CD4-positive, alpha-beta T cell (primary cell): ENCODE results near the gene STRN3. TPM values are rescaled to one million over a fixed set of nuclear protein-coding genes. Genes with fewer than 3 reads are reported as not detected.

Source experiments
- ATAC-seq: fragments of 200-7000 bp; cut with Tn5 transposase; one replicate; pipeline ENCODE4 v1.10.0; 2022; ENCODE audit warnings: mild to moderate bottlenecking; ENCODE audit not compliant: poor library complexity
- CTCF ChIA-PET: fragments of 350-600 bp; sonication (Branson Sonifier 250); formaldehyde crosslinking; loops from one replicate; lab custom pipeline; 2021; ENCODE audit warnings: antibody characterized with exemption, inconsistent platforms; lab: Charles Lee
- POLR2A ChIA-PET: fragments of 350-600 bp; sonication (Branson Sonifier 250); formaldehyde crosslinking; loops from one replicate; lab custom pipeline; 2021; ENCODE audit warnings: antibody characterized with exemption, inconsistent platforms; lab: Charles Lee
- DNase-seq, 14 experiments: peaks; one replicate each; pipeline ENCODE4 v3.0.0-alpha.2; 2013 to 2020; ENCODE audit warnings: mixed read lengths in 2 of 14
- H3K27ac ChIP-seq, 2 donors: one replicate each; pipeline versions ENCODE4 v1.5.1 to v1.7.0; 2013; ENCODE audit warnings: low read length in 2 of 2, low read depth in 1 of 2, mild to moderate bottlenecking in 1 of 2
- H3K27me3 ChIP-seq, 2 experiments: 1 replicate in 1 of 2; 2 replicates in 1 of 2; pipeline versions ENCODE4 v1.6.1 to v1.7.0; 2013; ENCODE audit warnings: low read length in 2 of 2, control low read depth in 1 of 2, mild to moderate bottlenecking in 1 of 2, moderate library complexity in 1 of 2; ENCODE audit not compliant: insufficient read depth in 2 of 2, control insufficient read depth in 1 of 2
- H3K36me3 ChIP-seq: one replicate; pipeline ENCODE4 v1.6.1; 2013; ENCODE audit warnings: low read length, control low read depth; ENCODE audit not compliant: insufficient read depth
- H3K4me1 ChIP-seq: one replicate; pipeline ENCODE4 v1.6.1; 2013; ENCODE audit warnings: low read length, control low read depth; ENCODE audit not compliant: insufficient read depth
- H3K4me3 ChIP-seq: one replicate; pipeline ENCODE4 v1.5.1; 2013; ENCODE audit warnings: mild to moderate bottlenecking, low read length, moderate library complexity
- H3K9me3 ChIP-seq, 2 experiments: 1 replicate in 1 of 2; 2 replicates in 1 of 2; pipeline versions ENCODE4 v1.6.1 to v1.7.0; 2013; ENCODE audit warnings: low read length in 2 of 2, mild to moderate bottlenecking in 2 of 2, control low read depth in 1 of 2, moderate library complexity in 1 of 2; ENCODE audit not compliant: control insufficient read depth in 1 of 2, insufficient read depth in 1 of 2
- H3K27ac Mint-ChIP-seq: one replicate; pipeline ENCODE4 v1.8.0; 2020; ENCODE audit warnings: mixed read lengths
- H3K27me3 Mint-ChIP-seq: one replicate; pipeline ENCODE4 v1.8.0; 2021; ENCODE audit warnings: mixed read lengths
- H3K36me3 Mint-ChIP-seq: one replicate; pipeline ENCODE4 v1.8.0; 2021; ENCODE audit warnings: low read depth, mixed read lengths
- H3K4me1 Mint-ChIP-seq: one replicate; pipeline ENCODE4 v1.8.0; 2021; ENCODE audit warnings: low read depth, mixed read lengths
- H3K4me3 Mint-ChIP-seq: one replicate; pipeline ENCODE4 v1.8.0; 2020; ENCODE audit warnings: mild to moderate bottlenecking, mixed read lengths
- H3K9me3 Mint-ChIP-seq: one replicate; pipeline ENCODE4 v1.8.0; 2020; ENCODE audit warnings: mixed read lengths
- intact Hi-C, 2 experiments: fragments of 100-400 bp; cut with DNase I in 1 of 2; cut with micrococcal nuclease in 1 of 2; formaldehyde crosslinking; loops; one replicate each; pipeline versions ENCODE4 v1.15.1 to v1.9.0; 2023 to 2025; cut with DNase I, micrococcal nuclease
- total RNA-seq, 174 experiments: library from RNA in 2 of 174; stranded (reverse) in 2 of 174; gene quantifications; one replicate each; pipeline ENCODE4 v1.2.3 and lab custom pipeline; 2021 to 2026
- TF ChIP-seq, protein P1 (sequence below): fragments of 200-600 bp; IDR thresholded peaks from one replicate; pipeline ENCODE4 v1.8.0; 2022; ENCODE audit warnings: antibody characterized with exemption, mild to moderate bottlenecking

Gene STRN3
- total RNA-seq, 2 experiments from 2014 or later: 15.1 to 16.9 TPM

GRCh38 chr14:31024577-31025366 lies 1.4 kb downstream of the STRN3 start:
- Histone ChIP-seq H3K36me3 (no peaks in the 10 kb centered on the region), H3K4me3 (peak overlapping the region; percentile 99), H3K4me1 (peaks cover 10% of the 10 kb centered on the region), H3K9me3 (no peaks in the 10 kb centered on the region), H3K27ac (peak overlapping the region; percentile 74 to 87), H3K27me3 (no peaks in the 10 kb centered on the region)
- intact Hi-C loops: loop anchor here (5.0 to 10.0 kb wide), 10 partner anchors 42 to 1180 kb away; partner anchors contain the start of genes HECTD1 (in 2 of the 2), G2E3 (in 1 of the 2), NUBPL (in 1 of the 2) and RNU6-7 (in 1 of the 2)
- peak overlapping the region; percentile 90 for H3K4me3 Mint-ChIP-seq
- H3K4me1 Mint-ChIP-seq: peaks cover 62% of the 10 kb centered on the region
- H3K27me3 Mint-ChIP-seq: no peaks in the 10 kb centered on the region
- ChIA-PET POLR2A (interaction anchor here (0.9 to 2.1 kb wide), 7 partner anchors 13 to 402 kb away, joined by 3 to 63 read pairs (median 7); partner anchors contain the start of genes HEATR5A, HECTD1 and SCFD1), CTCF (interaction anchor here (1.1 to 2.2 kb wide), 2 partner anchors 183 kb away, joined by 4 to 9 read pairs; partner anchors contain the start of gene HECTD1)
- TF ChIP-seq, protein P1, sequence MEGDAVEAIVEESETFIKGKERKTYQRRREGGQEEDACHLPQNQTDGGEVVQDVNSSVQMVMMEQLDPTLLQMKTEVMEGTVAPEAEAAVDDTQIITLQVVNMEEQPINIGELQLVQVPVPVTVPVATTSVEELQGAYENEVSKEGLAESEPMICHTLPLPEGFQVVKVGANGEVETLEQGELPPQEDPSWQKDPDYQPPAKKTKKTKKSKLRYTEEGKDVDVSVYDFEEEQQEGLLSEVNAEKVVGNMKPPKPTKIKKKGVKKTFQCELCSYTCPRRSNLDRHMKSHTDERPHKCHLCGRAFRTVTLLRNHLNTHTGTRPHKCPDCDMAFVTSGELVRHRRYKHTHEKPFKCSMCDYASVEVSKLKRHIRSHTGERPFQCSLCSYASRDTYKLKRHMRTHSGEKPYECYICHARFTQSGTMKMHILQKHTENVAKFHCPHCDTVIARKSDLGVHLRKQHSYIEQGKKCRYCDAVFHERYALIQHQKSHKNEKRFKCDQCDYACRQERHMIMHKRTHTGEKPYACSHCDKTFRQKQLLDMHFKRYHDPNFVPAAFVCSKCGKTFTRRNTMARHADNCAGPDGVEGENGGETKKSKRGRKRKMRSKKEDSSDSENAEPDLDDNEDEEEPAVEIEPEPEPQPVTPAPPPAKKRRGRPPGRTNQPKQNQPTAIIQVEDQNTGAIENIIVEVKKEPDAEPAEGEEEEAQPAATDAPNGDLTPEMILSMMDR: no peak
- no peaks in the 10 kb centered on the region for H3K9me3 Mint-ChIP-seq
- peak; percentile 10 for ATAC-seq
- H3K36me3 Mint-ChIP-seq: peaks cover 42% of the 10 kb centered on the region
- DNase-seq: no peak
- H3K27ac Mint-ChIP-seq: peak overlapping the region; percentile 84

DNA sequence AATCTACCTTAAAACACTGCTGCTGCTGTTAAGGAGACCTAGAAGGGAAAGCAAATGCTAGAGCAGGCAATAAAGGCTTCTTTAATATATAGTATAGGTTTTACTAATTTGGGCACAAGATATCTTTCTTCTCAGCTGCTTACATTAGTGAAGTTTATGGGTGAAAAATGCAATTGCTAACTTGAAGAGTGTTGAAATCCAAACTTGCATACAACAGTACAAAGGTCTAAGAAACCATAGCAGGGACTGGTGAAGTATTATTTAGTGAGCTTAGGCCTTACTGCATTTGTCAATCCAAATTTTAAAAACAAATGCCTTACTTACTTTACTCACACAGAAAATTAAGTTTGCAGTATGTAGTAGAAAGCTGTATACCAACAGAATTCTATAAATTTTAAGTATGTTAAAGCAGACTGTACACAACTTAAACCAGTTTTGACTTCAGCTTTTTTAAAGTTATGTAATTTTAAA lies 2.1 kb downstream of the STRN3 start:
- intact Hi-C loops: loop anchor here (5.0 to 10.0 kb wide), 5 partner anchors 42 to 1181 kb away; partner anchors contain the start of genes HECTD1 (in 1 of the 2), NUBPL (in 1 of the 2), RNU6-7 (in 1 of the 2) and RNU6-8 (in 1 of the 2)
- peak overlapping the region; percentile 90 for H3K4me3 Mint-ChIP-seq
- no peaks in the 10 kb centered on the region for H3K27me3 Mint-ChIP-seq
- no peaks in the 10 kb centered on the region for H3K27me3 ChIP-seq
- TF ChIP-seq, protein P1: no peak
- POLR2A ChIA-PET: interaction anchor here (0.6 to 1.6 kb wide), 4 partner anchors 29 to 184 kb away, joined by 3 to 7 read pairs (median 4); partner anchors contain the start of gene HECTD1
- H3K36me3 Mint-ChIP-seq: peaks cover 42% of the 10 kb centered on the region
- H3K4me1 ChIP-seq: peaks cover 10% of the 10 kb centered on the region
- DNase-seq (peak in 1 of 14 experiments; percentile 6), ATAC-seq (no peak)
- peak overlapping the region; percentile 84 for H3K27ac Mint-ChIP-seq
- H3K9me3 ChIP-seq: no peaks in the 10 kb centered on the region
- no peak overlapping the region for H3K27ac ChIP-seq
- no peaks in the 10 kb centered on the region for H3K9me3 Mint-ChIP-seq
- peaks cover 64% of the 10 kb centered on the region for H3K4me1 Mint-ChIP-seq
- CTCF ChIA-PET: interaction anchor here (1.1 kb wide), 1 partner anchor 184 kb away, joined by 4 read pairs; the partner anchor contains the start of gene HECTD1
- no peak overlapping the region for H3K4me3 ChIP-seq
- no peaks in the 10 kb centered on the region for H3K36me3 ChIP-seq

DNA sequence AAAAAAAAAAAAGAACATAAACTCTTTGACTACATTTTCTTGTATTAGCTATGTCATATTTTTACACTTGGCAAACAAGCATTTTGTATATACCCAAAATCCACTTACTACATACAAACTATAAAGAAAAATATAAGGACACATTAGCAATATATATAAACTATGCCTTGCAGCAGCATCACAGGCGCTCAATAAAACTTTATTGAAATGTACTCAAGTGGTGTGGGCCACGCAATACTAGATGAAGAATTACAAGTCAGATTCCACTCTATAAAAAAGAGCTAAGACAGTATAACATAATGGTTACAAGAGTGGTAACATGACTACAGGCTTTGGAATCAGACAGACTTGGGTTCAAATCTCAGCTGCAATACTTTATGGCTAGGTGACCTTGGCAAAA lies 3.8 kb downstream of the STRN3 start:
- no peaks in the 10 kb centered on the region for H3K36me3 ChIP-seq
- ChIA-PET POLR2A (interaction anchor here (1.3 kb wide), 1 partner anchor 186 kb away, joined by 4 read pairs; no protein-coding TSS in a partner anchor), CTCF (no interaction called here)
- ATAC-seq (no peak), DNase-seq (no peak)
- H3K9me3 ChIP-seq: no peaks in the 10 kb centered on the region
- H3K27ac ChIP-seq: no peak overlapping the region
- H3K27me3 ChIP-seq: no peaks in the 10 kb centered on the region
- TF ChIP-seq, protein P1: no peak
- intact Hi-C loops: loop anchor here (5.0 to 10.0 kb wide), 5 partner anchors 40 to 1182 kb away; partner anchors contain the start of genes HECTD1 (in 1 of the 2), NUBPL (in 1 of the 2), RNU6-7 (in 1 of the 2) and RNU6-8 (in 1 of the 2)
- peaks cover 8% of the 10 kb centered on the region for H3K4me1 ChIP-seq
- no peak overlapping the region for H3K4me3 ChIP-seq
- Mint-ChIP-seq H3K4me1 (peaks cover 65% of the 10 kb centered on the region), H3K36me3 (peaks cover 47% of the 10 kb centered on the region), H3K9me3 (no peaks in the 10 kb centered on the region), H3K27ac (peak overlapping the region; percentile 48), H3K4me3 (peak overlapping the region; percentile 40), H3K27me3 (no peaks in the 10 kb centered on the region)
